GM23338 (cell line): ENCODE data around the gene PDLIM5. TPM values are rescaled to one million over a fixed set of nuclear protein-coding genes. Genes with fewer than 3 reads are reported as not detected.

Experiments used
- ATAC-seq: fragments of 200-7000 bp; cut with Tn5 transposase; 3 replicates; pipeline ENCODE4 v1.9.1; 2020
- DNase-seq: peaks from one replicate; pipeline ENCODE4 v3.0.0-alpha.2; 2015; ENCODE audit warnings: low spot score
- H2AFZ ChIP-seq: fragments of 200-600 bp; sonication (generic); 2 replicates; pipeline ENCODE4 v1.8.0; 2016; ENCODE audit warnings: antibody characterized with exemption, mild to moderate bottlenecking, moderate library complexity
- H3F3A ChIP-seq: fragments of 200-600 bp; sonication (generic); replicated peaks from 2 replicates; pipeline ENCODE4 v1.8.0; 2017; ENCODE audit warnings: antibody characterized with exemption, mixed run types, low read depth
- H3K27ac ChIP-seq: fragments of 200-600 bp; sonication (generic); 2 replicates; pipeline ENCODE4 v1.6.1; 2016; ENCODE audit warnings: low read depth
- H3K27me3 ChIP-seq: fragments of 200-600 bp; sonication (generic); 2 replicates; pipeline ENCODE4 v1.8.0; 2016; ENCODE audit warnings: mild to moderate bottlenecking, mixed run types, moderate library complexity; ENCODE audit not compliant: insufficient read depth
- H3K36me3 ChIP-seq: fragments of 200-600 bp; sonication (generic); 2 replicates; pipeline ENCODE4 v1.8.0; 2016; ENCODE audit warnings: mild to moderate bottlenecking; ENCODE audit not compliant: insufficient read depth
- H3K4me1 ChIP-seq: fragments of 200-600 bp; sonication (generic); 2 replicates; pipeline ENCODE4 v1.8.0; 2016; ENCODE audit warnings: mild to moderate bottlenecking, moderate library complexity; ENCODE audit not compliant: insufficient read depth
- H3K4me2 ChIP-seq: fragments of 200-600 bp; sonication (generic); 2 replicates; pipeline ENCODE4 v1.7.1; 2017; ENCODE audit warnings: mixed run types
- H3K4me3 ChIP-seq: fragments of 200-600 bp; sonication (generic); 2 replicates; pipeline ENCODE4 v1.6.1; 2016; ENCODE audit warnings: mixed run types
- H3K79me2 ChIP-seq: fragments of 200-600 bp; sonication (generic); replicated peaks from 2 replicates; pipeline ENCODE4 v1.8.0; 2017; ENCODE audit warnings: mild to moderate bottlenecking; ENCODE audit not compliant: insufficient read depth
- H3K9me2 ChIP-seq: fragments of 200-600 bp; sonication (generic); 2 replicates; pipeline ENCODE4 v1.8.0; 2017; ENCODE audit not compliant: insufficient read depth
- H4K20me1 ChIP-seq: fragments of 200-600 bp; sonication (generic); replicated peaks from 2 replicates; pipeline ENCODE4 v1.8.0; 2017; ENCODE audit warnings: mild to moderate bottlenecking; ENCODE audit not compliant: insufficient read depth
- H3K27ac Mint-ChIP-seq: 2 replicates; pipeline ENCODE4 v1.8.0; 2020; ENCODE audit warnings: inconsistent platforms, mild to moderate bottlenecking, moderate library complexity, mixed read lengths
- H3K27me3 Mint-ChIP-seq: 3 replicates; pipeline ENCODE4 v1.8.0; 2022; ENCODE audit warnings: low read depth, mild to moderate bottlenecking, moderate library complexity, mixed read lengths, inconsistent platforms; ENCODE audit not compliant: insufficient read depth, poor library complexity
- H3K36me3 Mint-ChIP-seq: 3 replicates; pipeline ENCODE4 v1.8.0; 2021; ENCODE audit warnings: low read depth, mild to moderate bottlenecking, inconsistent platforms, moderate library complexity, mixed read lengths
- H3K4me1 Mint-ChIP-seq: 3 replicates; pipeline ENCODE4 v1.8.0; 2020; ENCODE audit warnings: mild to moderate bottlenecking, inconsistent platforms, mixed read lengths
- H3K4me3 Mint-ChIP-seq: 3 replicates; pipeline ENCODE4 v1.8.0; 2021; ENCODE audit warnings: moderate library complexity, mild to moderate bottlenecking, inconsistent platforms, mixed read lengths
- H3K9me3 Mint-ChIP-seq: 3 replicates; pipeline ENCODE4 v1.8.0; 2020; ENCODE audit warnings: moderate library complexity, mild to moderate bottlenecking, inconsistent platforms, mixed read lengths
- CREB1 ChIP-seq: fragments of 250-450 bp; sonication (Bioruptor Pico); IDR thresholded peaks from 2 replicates; pipeline ENCODE4 v1.5.0; 2020; ENCODE audit warnings: low read depth, mild to moderate bottlenecking, moderate library complexity
- CTCF ChIP-seq, 2 experiments: fragments of 200-600 bp in 1 of 2; sonication (generic) in 1 of 2; conservative IDR thresholded peaks; 2 replicates each; pipeline versions ENCODE4 v1.5.1 to v1.6.1; 2016 to 2017; ENCODE audit warnings: antibody characterized with exemption in 2 of 2, low read depth in 2 of 2, mild to moderate bottlenecking in 2 of 2, moderate library complexity in 1 of 2
- ETS1 ChIP-seq: IDR thresholded peaks from 2 replicates; pipeline ENCODE4 v1.6.1; 2016; ENCODE audit warnings: antibody characterized with exemption
- EZH2 ChIP-seq: fragments of 200-600 bp; sonication (generic); IDR thresholded peaks from one replicate; pipeline ENCODE4 v1.8.0; 2017; ENCODE audit warnings: antibody characterized with exemption, mild to moderate bottlenecking, low read depth; ENCODE audit not compliant: unreplicated experiment
- EZH2phosphoT487 ChIP-seq: fragments of 200-600 bp; sonication (generic); IDR thresholded peaks from one replicate; pipeline ENCODE4 v1.8.1; 2018; ENCODE audit warnings: antibody characterized with exemption; ENCODE audit not compliant: unreplicated experiment
- JUNB ChIP-seq: IDR thresholded peaks from one replicate; pipeline ENCODE4 v1.6.1; 2016; ENCODE audit warnings: antibody characterized with exemption; ENCODE audit not compliant: unreplicated experiment
- NANOG ChIP-seq: IDR thresholded peaks from 2 replicates; pipeline ENCODE4 v1.6.1; 2016; ENCODE audit warnings: antibody characterized with exemption, borderline replicate concordance
- POLR2AphosphoS5 ChIP-seq: IDR thresholded peaks from 2 replicates; pipeline ENCODE4 v1.6.1; 2016; ENCODE audit warnings: antibody characterized with exemption, low read depth
- REST ChIP-seq: IDR thresholded peaks from one replicate; pipeline ENCODE4 v1.6.1; 2018; ENCODE audit warnings: antibody characterized with exemption; ENCODE audit not compliant: unreplicated experiment
- STAT1 ChIP-seq: IDR thresholded peaks from one replicate; pipeline ENCODE4 v1.6.1; 2016; ENCODE audit warnings: antibody characterized with exemption; ENCODE audit not compliant: unreplicated experiment
- ZNF114 ChIP-seq: fragments of 250-450 bp; sonication (Bioruptor Pico); IDR thresholded peaks from 2 replicates; pipeline ENCODE4 v1.5.0; 2020; ENCODE audit warnings: mild to moderate bottlenecking, moderate library complexity
- ZNF331 ChIP-seq: fragments of 250-450 bp; sonication (Bioruptor Pico); IDR thresholded peaks from 2 replicates; pipeline ENCODE4 v1.5.0; 2020; ENCODE audit warnings: low read depth, mild to moderate bottlenecking, moderate library complexity
- ZNF462 ChIP-seq: fragments of 250-450 bp; sonication (Bioruptor Pico); IDR thresholded peaks from 2 replicates; pipeline ENCODE4 v1.5.0; 2020; ENCODE audit warnings: mild to moderate bottlenecking, moderate library complexity
- polyA plus RNA-seq: library from polyadenylated mRNA; unstranded; fragments of >200 nt; fragmentation: Nextera tagmentation; extraction: Ambion mirVana; gene quantifications from 2 replicates; pipeline ENCODE4 v1.2.1, GENCODE V29; 2016
- total RNA-seq: library from RNA; depleted of rRNA; stranded (reverse); fragments of >200 nt; shearing (Covaris generic); gene quantifications from 2 replicates; pipeline ENCODE4 v1.2.3, GENCODE V29; 2014

Gene PDLIM5
- total and polyA plus RNA-seq, 2 experiments from 2014 or later = 45.2 to 53.0 TPM

GRCh38 chr4:94430406-94430805 lies 21.3 kb upstream of the PDLIM5 start:
- Histone ChIP-seq H3F3A (no peaks in the 10 kb centered on the region), H3K27ac (no peak overlapping the region), H3K27me3 (no peaks in the 10 kb centered on the region), H3K36me3 (peaks cover 14% of the 10 kb centered on the region), H3K4me2 (no peak overlapping the region), H3K4me3 (no peak overlapping the region), H4K20me1 (no peaks in the 10 kb centered on the region), H2AFZ (0 out of 2 replicates have a peak overlapping the region, but pooled peaks have one; percentile 21), H3K79me2 (no peaks in the 10 kb centered on the region), H3K4me1 (no peaks in the 10 kb centered on the region), H3K9me2 (no peaks in the 10 kb centered on the region)
- Mint-ChIP-seq H3K9me3 (peaks cover 23% of the 10 kb centered on the region), H3K4me1 (no peaks in the 10 kb centered on the region), H3K36me3 (peaks cover 9% of the 10 kb centered on the region; the same call in 2 of the 3 replicates), H3K27ac (no peak overlapping the region), H3K4me3 (no peak overlapping the region), H3K27me3 (peaks cover 3% of the 10 kb centered on the region)
- DNase-seq = no peak
- no peak for TF ChIP-seq ETS1
- TF ChIP-seq REST = no peak
- no peak for TF ChIP-seq ZNF331
- no peak for TF ChIP-seq STAT1
- no peak for TF ChIP-seq CTCF (conservative IDR thresholded peaks at IDR 0.05; ENCODE audit: low read depth in 2 of 2)
- TF ChIP-seq ZNF462 = no peak
- no peak for TF ChIP-seq CREB1 (CRISPR knock-in tag)
- no peak for TF ChIP-seq ZNF114 (CRISPR knock-in tag)
- no peak for TF ChIP-seq JUNB
- no peak for TF ChIP-seq NANOG
- TF ChIP-seq POLR2AphosphoS5 = no peak
- no peak for TF ChIP-seq EZH2
- TF ChIP-seq EZH2phosphoT487 = no peak
- ATAC-seq = no peak
